Activated CD8-positive, alpha-beta memory T cell treated with anti-CD3 and anti-CD28 coated beads, Interleukin-2, amount 10 ng/mL, durations not matched to agents 7 days and 5 days (primary cell): ENCODE results near the gene SLC25A23. TPM values are rescaled to one million over a fixed set of nuclear protein-coding genes. Genes with fewer than 3 reads are reported as not detected.

Experiments
- ATAC-seq: fragments of 150-1000 bp; cut with Tn5 transposase; one replicate; pipeline ENCODE4 v1.10.0; 2021; ENCODE audit warnings: moderate library complexity
- CTCF ChIA-PET: fragments of 350-600 bp; sonication (Branson Sonifier 250); formaldehyde crosslinking; loops from one replicate; lab custom pipeline; 2021; ENCODE audit warnings: antibody characterized with exemption; lab: Charles Lee
- DNase-seq: peaks from one replicate; pipeline ENCODE4 v3.0.0-alpha.2; 2020
- H3K27ac Mint-ChIP-seq: one replicate; pipeline ENCODE4 v1.8.0; 2021; ENCODE audit warnings: mild to moderate bottlenecking, mixed read lengths
- H3K27me3 Mint-ChIP-seq: one replicate; pipeline ENCODE4 v1.8.0; 2021; ENCODE audit warnings: mixed read lengths
- H3K36me3 Mint-ChIP-seq: one replicate; pipeline ENCODE4 v1.8.0; 2021; ENCODE audit warnings: mild to moderate bottlenecking, mixed read lengths
- H3K4me1 Mint-ChIP-seq: one replicate; pipeline ENCODE4 v1.8.0; 2021; ENCODE audit warnings: mixed read lengths
- H3K4me3 Mint-ChIP-seq: one replicate; pipeline ENCODE4 v1.8.0; 2021; ENCODE audit warnings: mild to moderate bottlenecking, moderate library complexity, mixed read lengths
- H3K9me3 Mint-ChIP-seq: one replicate; pipeline ENCODE4 v1.8.0; 2022; ENCODE audit warnings: low read depth, mixed read lengths
- total RNA-seq, 2 experiments: library from RNA; stranded (reverse); gene quantifications; one replicate each; pipeline ENCODE4 v1.2.3, GENCODE V29; 2021

Gene SLC25A23
- total RNA-seq, 2 experiments from 2014 or later: 25.2 to 27.9 TPM

GRCh38 chr19:6421075-6422014 lies 38.2 kb downstream of the SLC25A23 start:
- H3K4me3 Mint-ChIP-seq: no peak overlapping the region
- peaks cover 33% of the 10 kb centered on the region for H3K36me3 Mint-ChIP-seq
- no peaks in the 10 kb centered on the region for H3K9me3 Mint-ChIP-seq
- no peak for ATAC-seq
- H3K27me3 Mint-ChIP-seq: no peaks in the 10 kb centered on the region
- CTCF ChIA-PET: interaction anchor here (0.6 to 0.8 kb wide), 2 partner anchors 83 to 183 kb away, joined by 3 read pairs; no protein-coding TSS in a partner anchor
- H3K4me1 Mint-ChIP-seq: peaks cover 32% of the 10 kb centered on the region
- no peak overlapping the region for H3K27ac Mint-ChIP-seq
- DNase-seq: no peak

- peaks cover 21% of the 10 kb centered on the region for H3K4me1 Mint-ChIP-seq
- no peak overlapping the region for H3K27ac Mint-ChIP-seq
- peaks cover 42% of the 10 kb centered on the region for H3K36me3 Mint-ChIP-seq
- no peak overlapping the region for H3K4me3 Mint-ChIP-seq
- ATAC-seq (no peak), DNase-seq (no peak)
- CTCF ChIA-PET: no interaction called here
- H3K9me3 Mint-ChIP-seq: no peaks in the 10 kb centered on the region
- H3K27me3 Mint-ChIP-seq: no peaks in the 10 kb centered on the region
Measured at GRCh38 chr19:6418562-6418932, 41.0 kb downstream of the SLC25A23 start.

GRCh38 chr19:6417713-6418561 lies 41.7 kb downstream of the SLC25A23 start:
- ATAC-seq (no peak), DNase-seq (no peak)
- peaks cover 15% of the 10 kb centered on the region for H3K4me1 Mint-ChIP-seq
- H3K9me3 Mint-ChIP-seq: no peaks in the 10 kb centered on the region
- peaks cover 40% of the 10 kb centered on the region for H3K36me3 Mint-ChIP-seq
- CTCF ChIA-PET: interaction anchor here (1.1 kb wide), 1 partner anchor 64 kb away, joined by 3 read pairs; the partner anchor contains the start of gene DENND1C
- H3K27ac Mint-ChIP-seq: no peak overlapping the region
- H3K4me3 Mint-ChIP-seq: no peak overlapping the region
- no peaks in the 10 kb centered on the region for H3K27me3 Mint-ChIP-seq

GRCh38 chr19:6416658-6417405 lies 42.8 kb downstream of the SLC25A23 start:
- Mint-ChIP-seq H3K9me3 (no peaks in the 10 kb centered on the region), H3K27me3 (no peaks in the 10 kb centered on the region), H3K27ac (no peak overlapping the region), H3K4me1 (peaks cover 4% of the 10 kb centered on the region), H3K36me3 (peaks cover 37% of the 10 kb centered on the region), H3K4me3 (no peak overlapping the region)
- CTCF ChIA-PET: interaction anchor here (1.1 kb wide), 1 partner anchor 65 kb away, joined by 3 read pairs; the partner anchor contains the start of gene DENND1C
- ATAC-seq (no peak), DNase-seq (no peak)

GRCh38 chr19:6415591-6416190 lies 43.9 kb downstream of the SLC25A23 start:
- Mint-ChIP-seq H3K27ac (no peak overlapping the region), H3K27me3 (no peaks in the 10 kb centered on the region), H3K4me1 (no peaks in the 10 kb centered on the region), H3K9me3 (no peaks in the 10 kb centered on the region), H3K4me3 (no peak overlapping the region), H3K36me3 (peaks cover 34% of the 10 kb centered on the region)
- ATAC-seq (no peak), DNase-seq (no peak)
- CTCF ChIA-PET: no interaction called here

GRCh38 chr19:6414793-6415590 lies 44.6 kb downstream of the SLC25A23 start:
- CTCF ChIA-PET: no interaction called here
- Mint-ChIP-seq H3K9me3 (no peaks in the 10 kb centered on the region), H3K27me3 (no peaks in the 10 kb centered on the region), H3K4me3 (no peak overlapping the region), H3K4me1 (no peaks in the 10 kb centered on the region), H3K27ac (no peak overlapping the region), H3K36me3 (peaks cover 28% of the 10 kb centered on the region)
- DNase-seq: no peak
- ATAC-seq: no peak

GRCh38 chr19:6413721-6414643 lies 45.6 kb downstream of the SLC25A23 start:
- Mint-ChIP-seq H3K27me3 (no peaks in the 10 kb centered on the region), H3K27ac (no peak overlapping the region), H3K4me3 (no peak overlapping the region), H3K36me3 (peaks cover 20% of the 10 kb centered on the region), H3K4me1 (no peaks in the 10 kb centered on the region), H3K9me3 (no peaks in the 10 kb centered on the region)
- ATAC-seq (no peak), DNase-seq (no peak)
- CTCF ChIA-PET: no interaction called here

GRCh38 chr19:6413291-6413690 lies 46.3 kb downstream of the SLC25A23 start:
- Mint-ChIP-seq H3K27me3 (no peaks in the 10 kb centered on the region), H3K27ac (no peak overlapping the region), H3K4me3 (no peak overlapping the region), H3K36me3 (peaks cover 14% of the 10 kb centered on the region), H3K4me1 (no peaks in the 10 kb centered on the region), H3K9me3 (no peaks in the 10 kb centered on the region)
- no peak for DNase-seq
- no peak for ATAC-seq
- CTCF ChIA-PET: no interaction called here

- Mint-ChIP-seq H3K27ac (no peak overlapping the region), H3K4me3 (no peak overlapping the region), H3K36me3 (peaks cover 12% of the 10 kb centered on the region), H3K9me3 (no peaks in the 10 kb centered on the region), H3K4me1 (no peaks in the 10 kb centered on the region), H3K27me3 (no peaks in the 10 kb centered on the region)
- peak; percentile 59 for DNase-seq
- CTCF ChIA-PET: no interaction called here
- ATAC-seq: peak; percentile 68
Measured at GRCh38 chr19:6412447-6413091, 47.0 kb downstream of the SLC25A23 start.

GRCh38 chr19:6412061-6412446 lies 47.5 kb downstream of the SLC25A23 start:
- no peaks in the 10 kb centered on the region for H3K4me1 Mint-ChIP-seq
- H3K27ac Mint-ChIP-seq: no peak overlapping the region
- no peak overlapping the region for H3K4me3 Mint-ChIP-seq
- peaks cover 10% of the 10 kb centered on the region for H3K36me3 Mint-ChIP-seq
- H3K27me3 Mint-ChIP-seq: no peaks in the 10 kb centered on the region
- CTCF ChIA-PET: interaction anchor here (1.1 kb wide), 1 partner anchor 32 kb away, joined by 3 read pairs; no protein-coding TSS in a partner anchor
- no peak for DNase-seq
- no peaks in the 10 kb centered on the region for H3K9me3 Mint-ChIP-seq
- peak; percentile 15 for ATAC-seq

- H3K27me3 Mint-ChIP-seq: no peaks in the 10 kb centered on the region
- no peaks in the 10 kb centered on the region for H3K9me3 Mint-ChIP-seq
- CTCF ChIA-PET: interaction anchor here (1.2 kb wide), 1 partner anchor 15 kb away, joined by 4 read pairs; the partner anchor contains the start of gene KHSRP
- no peak for ATAC-seq
- no peaks in the 10 kb centered on the region for H3K4me1 Mint-ChIP-seq
- peaks cover 6% of the 10 kb centered on the region for H3K36me3 Mint-ChIP-seq
- no peak overlapping the region for H3K27ac Mint-ChIP-seq
- no peak for DNase-seq
- no peak overlapping the region for H3K4me3 Mint-ChIP-seq
Measured at GRCh38 chr19:6409346-6409745, 50.2 kb downstream of the SLC25A23 start.
